ENCODE results near the gene WNK3.

Gene WNK3

DNA sequence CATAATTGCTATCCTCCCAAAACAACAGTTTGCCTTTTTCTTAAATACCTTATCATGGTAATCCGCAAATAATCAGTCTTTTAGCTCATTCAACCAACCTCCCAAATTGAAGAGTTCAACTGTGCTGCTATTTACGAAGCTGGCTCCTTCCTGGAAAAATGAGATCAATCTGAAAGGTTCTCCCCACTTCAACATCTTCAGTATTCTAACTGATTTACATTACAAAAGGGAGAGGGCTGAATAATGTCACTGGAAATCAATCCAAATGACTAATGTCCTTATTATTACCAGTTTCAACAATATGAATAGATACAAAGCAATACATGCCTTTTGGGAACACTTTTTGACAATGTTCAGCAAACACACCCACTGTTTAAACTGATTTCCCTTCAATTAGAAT lies 86.2 kb downstream of the WNK3 start:
- FAIRE-seq: no peak
- DNase-seq (ENCODE audit: insufficient read length, low spot score): no peak
- no peak for TF ChIP-seq POLR2AphosphoS5 (IDR thresholded peaks at IDR 0.05; ENCODE audit: low read depth, low read length)
- TF ChIP-seq PAX5 (IDR thresholded peaks at IDR 0.05; ENCODE audit: insufficient read depth, low read length, severe bottlenecking): no peak
- TF ChIP-seq POU2F2 (IDR thresholded peaks at IDR 0.05; ENCODE audit: low read depth, low read length): no peak
- no peak for TF ChIP-seq TAF1 (IDR thresholded peaks at IDR 0.05; ENCODE audit: low read depth, low read length)
- no peak for TF ChIP-seq POLR2A (IDR thresholded peaks at IDR 0.05; ENCODE audit: low read depth, low read length)
- TF ChIP-seq SPI1 (IDR thresholded peaks at IDR 0.05; ENCODE audit: low read depth, low read length): no peak

DNA sequence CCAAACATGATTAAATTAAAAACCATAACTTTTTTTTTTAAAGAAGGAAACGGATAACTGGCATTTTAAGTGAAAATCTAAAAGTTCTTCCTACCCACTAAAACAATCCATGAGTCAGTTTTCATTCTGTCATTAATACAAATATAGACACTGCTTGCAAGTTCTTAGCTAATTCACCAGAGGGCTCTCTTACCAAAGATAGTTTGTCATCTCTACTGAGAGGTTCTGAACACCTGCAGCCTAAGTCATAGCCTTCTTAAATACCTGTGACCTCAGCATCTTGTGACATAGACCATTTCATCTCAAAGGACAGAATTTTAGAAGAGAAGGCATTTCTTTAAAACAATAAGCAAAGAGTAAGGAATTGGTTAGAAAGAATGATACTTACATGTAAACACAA lies 109.5 kb downstream of the WNK3 start:
- DNase-seq (ENCODE audit: insufficient read length, low spot score) (no peak), FAIRE-seq (no peak)

DNA sequence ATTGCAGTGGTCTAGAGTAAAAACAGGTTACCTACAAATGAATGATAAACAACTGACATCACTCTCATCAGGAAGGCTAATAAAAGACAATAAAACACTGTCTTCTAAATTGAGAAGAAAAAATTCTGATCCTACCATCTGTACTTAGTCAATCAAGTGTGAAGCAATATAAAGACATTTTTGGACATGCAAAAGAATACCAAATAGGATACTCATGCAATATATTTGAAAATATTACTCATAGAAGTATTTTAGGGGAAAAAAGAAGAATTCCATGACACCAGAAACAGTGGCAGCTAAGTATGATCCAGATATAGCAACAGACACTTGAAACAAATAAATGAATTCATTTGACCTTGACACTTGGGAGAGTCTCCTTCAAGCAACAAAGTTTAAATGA lies 111.0 kb downstream of the WNK3 start:
- DNase-seq (ENCODE audit: insufficient read length, low spot score) (no peak), FAIRE-seq (no peak)
- TF ChIP-seq SPI1 (IDR thresholded peaks at IDR 0.05; ENCODE audit: low read depth, low read length) (no peak), PAX5 (IDR thresholded peaks at IDR 0.05; ENCODE audit: insufficient read depth, low read length, severe bottlenecking) (no peak)

More for the DNA sequence above, 109.5 kb downstream of the WNK3 start:
- TF ChIP-seq TAF1 (IDR thresholded peaks at IDR 0.05; ENCODE audit: low read depth, low read length) (no peak), POLR2AphosphoS5 (IDR thresholded peaks at IDR 0.05; ENCODE audit: low read depth, low read length) (no peak), POU2F2 (IDR thresholded peaks at IDR 0.05; ENCODE audit: low read depth, low read length) (no peak), PAX5 (IDR thresholded peaks at IDR 0.05; ENCODE audit: insufficient read depth, low read length, severe bottlenecking) (no peak)

DNA sequence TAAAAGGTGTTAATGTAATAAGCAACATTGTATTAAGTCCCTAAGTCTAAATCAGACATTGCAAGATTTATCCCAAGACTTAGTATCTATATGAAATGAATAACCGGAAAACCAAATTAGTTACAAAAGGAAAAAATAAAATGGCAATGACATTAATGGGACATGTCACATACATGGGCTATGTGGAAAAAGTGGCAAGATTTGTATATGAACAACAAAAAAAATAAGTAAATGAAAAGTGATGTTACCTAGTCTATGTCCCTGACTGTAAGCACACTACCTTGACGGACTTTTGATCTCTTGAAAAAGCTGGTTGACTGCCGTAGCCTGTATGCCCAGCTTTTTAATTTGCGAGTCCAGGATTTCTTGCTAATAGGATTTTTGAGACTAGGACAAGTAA lies 119.3 kb downstream of the WNK3 start:
- DNase-seq (ENCODE audit: insufficient read length, low spot score) (no peak), FAIRE-seq (no peak)
- TF ChIP-seq POLR2A (IDR thresholded peaks at IDR 0.05; ENCODE audit: low read depth, low read length) (no peak), POU2F2 (IDR thresholded peaks at IDR 0.05; ENCODE audit: low read depth, low read length) (no peak)

DNA sequence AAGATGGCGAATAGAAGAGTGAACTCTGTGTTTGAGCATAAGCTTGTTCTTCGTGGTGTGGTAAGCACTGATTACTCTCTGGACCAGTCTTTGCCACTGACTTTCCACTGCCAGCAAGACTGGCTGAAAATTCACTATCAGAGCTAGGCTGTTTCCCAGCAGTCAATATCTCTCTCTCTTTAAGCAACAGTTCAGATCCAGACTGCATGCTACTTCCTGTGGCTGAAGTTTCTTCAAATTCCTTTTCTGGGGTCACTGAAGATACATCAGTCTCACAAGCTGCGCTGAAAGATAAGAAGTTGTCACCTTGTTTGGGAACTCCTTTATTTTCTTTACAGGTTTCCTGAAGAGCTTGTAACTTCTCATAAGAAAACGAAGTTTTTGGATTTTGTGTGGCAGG lies 120.8 kb downstream of the WNK3 start:
- no peak for TF ChIP-seq PAX5 (IDR thresholded peaks at IDR 0.05; ENCODE audit: insufficient read depth, low read length, severe bottlenecking)
- no peak for TF ChIP-seq POU2F2 (IDR thresholded peaks at IDR 0.05; ENCODE audit: low read depth, low read length)
- no peak for TF ChIP-seq SPI1 (IDR thresholded peaks at IDR 0.05; ENCODE audit: low read depth, low read length)
- no peak for TF ChIP-seq TAF1 (IDR thresholded peaks at IDR 0.05; ENCODE audit: low read depth, low read length)
- DNase-seq (ENCODE audit: insufficient read length, low spot score) (no peak), FAIRE-seq (no peak)

DNA sequence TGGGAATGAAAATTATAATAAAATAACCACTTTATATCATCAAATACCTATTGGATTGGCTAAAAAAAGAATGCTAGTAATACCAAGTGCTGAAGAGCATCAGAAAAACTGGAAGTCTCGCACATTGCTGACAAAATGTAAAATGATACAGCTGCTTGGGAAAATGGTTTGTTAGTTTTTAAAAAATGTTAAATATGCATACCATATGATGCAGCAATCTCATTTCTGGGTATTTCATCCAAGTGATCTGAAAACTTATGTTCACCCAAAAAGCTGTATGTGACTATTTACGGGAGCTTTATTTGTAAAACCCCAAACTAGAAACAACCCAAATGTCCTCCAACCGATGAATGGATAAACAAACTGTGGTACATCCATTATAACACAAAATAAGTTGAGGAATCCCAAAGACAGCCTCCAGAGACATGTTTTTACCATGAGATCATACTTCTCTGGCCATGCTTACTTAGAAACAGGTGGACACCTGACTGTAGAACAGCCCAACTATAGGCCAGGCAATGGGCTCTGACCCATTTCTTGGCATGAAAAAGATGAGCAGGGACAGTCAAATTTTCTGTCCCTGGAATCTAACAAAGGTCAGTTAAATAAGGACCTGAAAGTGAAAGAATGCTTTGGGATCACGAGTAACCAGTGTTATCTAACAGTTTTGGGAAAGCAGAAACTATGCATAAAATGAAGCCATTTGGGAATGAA lies 127.3 kb downstream of the WNK3 start:
- DNase-seq (ENCODE audit: insufficient read length, low spot score) (no peak), FAIRE-seq (no peak)
- TF ChIP-seq PAX5 (IDR thresholded peaks at IDR 0.05; ENCODE audit: insufficient read depth, low read length, severe bottlenecking): no peak
- no peak for TF ChIP-seq POLR2AphosphoS5 (IDR thresholded peaks at IDR 0.05; ENCODE audit: low read depth, low read length)
- no peak for TF ChIP-seq POLR2A (IDR thresholded peaks at IDR 0.05; ENCODE audit: low read depth, low read length)
- TF ChIP-seq TAF1 (IDR thresholded peaks at IDR 0.05; ENCODE audit: low read depth, low read length): no peak
- no peak for TF ChIP-seq SPI1 (IDR thresholded peaks at IDR 0.05; ENCODE audit: low read depth, low read length)
- TF ChIP-seq POU2F2 (IDR thresholded peaks at IDR 0.05; ENCODE audit: low read depth, low read length): no peak

DNA sequence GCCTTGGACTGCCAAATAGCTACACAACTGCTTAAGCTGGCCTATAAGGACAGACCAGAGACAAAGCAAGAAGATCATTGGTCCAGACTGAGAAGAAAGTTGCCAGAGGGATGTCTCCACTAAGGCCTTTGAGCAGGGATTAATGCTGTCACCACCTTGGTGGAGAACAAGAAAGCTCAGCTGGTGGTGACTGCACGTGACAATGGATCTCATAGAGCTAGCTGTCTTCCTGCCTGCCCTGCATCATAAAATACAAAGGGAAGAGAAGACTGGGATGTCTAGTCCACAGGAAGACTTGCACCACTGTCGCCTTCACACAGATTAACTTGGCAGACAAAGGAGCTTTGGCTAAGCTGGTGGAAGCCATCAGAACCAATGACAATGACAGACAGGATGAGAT lies 134.3 kb downstream of the WNK3 start:
- no peak for DNase-seq (ENCODE audit: insufficient read length, low spot score)
- TF ChIP-seq POU2F2 (IDR thresholded peaks at IDR 0.05; ENCODE audit: low read depth, low read length) (no peak), SPI1 (IDR thresholded peaks at IDR 0.05; ENCODE audit: low read depth, low read length) (no peak), POLR2A (IDR thresholded peaks at IDR 0.05; ENCODE audit: low read depth, low read length) (no peak), POLR2AphosphoS5 (IDR thresholded peaks at IDR 0.05; ENCODE audit: low read depth, low read length) (no peak), TAF1 (IDR thresholded peaks at IDR 0.05; ENCODE audit: low read depth, low read length) (no peak), PAX5 (IDR thresholded peaks at IDR 0.05; ENCODE audit: insufficient read depth, low read length, severe bottlenecking) (no peak)
- FAIRE-seq: no peak

DNA sequence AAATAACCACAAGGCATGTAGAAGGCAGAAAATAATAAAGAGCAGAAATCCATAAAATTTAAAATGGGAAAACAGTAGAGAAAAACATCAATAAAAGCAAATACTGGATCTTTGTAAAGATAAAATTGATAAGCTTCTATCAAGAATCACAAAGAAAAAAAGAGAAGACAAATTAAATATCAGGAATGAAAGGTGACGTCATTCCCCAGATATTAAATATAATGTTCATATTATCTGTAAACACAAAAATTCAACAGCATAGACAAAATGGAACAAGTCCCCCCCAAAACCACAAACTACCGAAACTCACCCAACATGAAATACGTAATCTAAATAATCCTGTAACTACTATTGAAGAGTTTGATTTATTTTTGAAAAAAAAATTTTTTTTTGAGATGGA lies 144.2 kb downstream of the WNK3 start:
- TF ChIP-seq POLR2A (IDR thresholded peaks at IDR 0.05; ENCODE audit: low read depth, low read length) (no peak), PAX5 (IDR thresholded peaks at IDR 0.05; ENCODE audit: insufficient read depth, low read length, severe bottlenecking) (no peak), POU2F2 (IDR thresholded peaks at IDR 0.05; ENCODE audit: low read depth, low read length) (no peak), SPI1 (IDR thresholded peaks at IDR 0.05; ENCODE audit: low read depth, low read length) (no peak), TAF1 (IDR thresholded peaks at IDR 0.05; ENCODE audit: low read depth, low read length) (no peak)
- FAIRE-seq (no peak), DNase-seq (ENCODE audit: insufficient read length, low spot score) (no peak)

DNA sequence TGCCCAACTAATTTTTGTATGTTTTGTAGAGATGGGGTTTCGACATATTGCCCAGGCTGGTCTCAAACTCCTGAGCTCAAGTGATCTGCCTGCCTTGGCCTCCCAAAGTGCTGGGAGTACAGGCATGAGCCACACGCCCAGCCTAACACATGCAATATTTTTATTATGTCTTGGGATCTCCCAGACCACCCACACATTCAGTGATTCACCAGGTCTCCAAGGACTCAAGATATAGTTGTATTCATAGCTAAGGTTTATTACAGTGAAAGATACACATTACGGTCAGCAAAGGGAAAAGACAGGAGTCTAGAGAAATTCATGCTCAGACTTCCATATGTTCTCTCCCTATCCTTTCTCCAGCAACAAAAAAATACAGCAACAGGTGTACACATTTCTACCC lies 149.3 kb downstream of the WNK3 start:
- FAIRE-seq (no peak), DNase-seq (ENCODE audit: insufficient read length, low spot score) (no peak)
- TF ChIP-seq TAF1 (IDR thresholded peaks at IDR 0.05; ENCODE audit: low read depth, low read length) (no peak), POU2F2 (IDR thresholded peaks at IDR 0.05; ENCODE audit: low read depth, low read length) (no peak), POLR2A (IDR thresholded peaks at IDR 0.05; ENCODE audit: low read depth, low read length) (no peak), PAX5 (IDR thresholded peaks at IDR 0.05; ENCODE audit: insufficient read depth, low read length, severe bottlenecking) (no peak), POLR2AphosphoS5 (IDR thresholded peaks at IDR 0.05; ENCODE audit: low read depth, low read length) (no peak), SPI1 (IDR thresholded peaks at IDR 0.05; ENCODE audit: low read depth, low read length) (no peak)

DNA sequence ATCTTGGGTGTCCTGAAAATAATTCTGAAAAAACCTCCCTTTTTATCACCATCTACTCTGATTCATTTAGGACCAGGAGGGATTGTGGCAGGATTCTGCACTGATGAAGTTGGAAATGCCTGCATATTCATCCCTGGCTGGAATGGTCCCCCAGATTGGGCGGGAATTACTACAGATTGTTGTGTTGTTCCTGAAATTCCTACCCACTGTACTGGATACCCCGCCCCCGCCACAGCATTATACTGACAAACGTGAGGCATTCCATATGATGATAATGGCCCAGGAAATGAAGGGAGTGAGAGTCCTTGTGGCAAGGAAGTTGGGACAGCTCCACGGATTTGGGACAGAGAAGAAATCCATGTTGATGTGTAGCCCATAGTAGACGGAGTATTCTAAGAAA lies 159.6 kb downstream of the WNK3 start:
- FAIRE-seq (no peak), DNase-seq (ENCODE audit: insufficient read length, low spot score) (no peak)
- no peak for TF ChIP-seq POLR2AphosphoS5 (IDR thresholded peaks at IDR 0.05; ENCODE audit: low read depth, low read length)
- TF ChIP-seq POU2F2 (IDR thresholded peaks at IDR 0.05; ENCODE audit: low read depth, low read length): no peak
- TF ChIP-seq POLR2A (IDR thresholded peaks at IDR 0.05; ENCODE audit: low read depth, low read length): no peak
- no peak for TF ChIP-seq TAF1 (IDR thresholded peaks at IDR 0.05; ENCODE audit: low read depth, low read length)
- TF ChIP-seq SPI1 (IDR thresholded peaks at IDR 0.05; ENCODE audit: low read depth, low read length): no peak
- TF ChIP-seq PAX5 (IDR thresholded peaks at IDR 0.05; ENCODE audit: insufficient read depth, low read length, severe bottlenecking): no peak
